ENCODE measurements around the gene TRIM40. TPM values are rescaled to one million over a fixed set of nuclear protein-coding genes. Genes with fewer than 3 reads are reported as not detected.

The TRIM40 gene
- total and polyA plus RNA-seq, 8 donors = not detected

Other genes with a start within 250 kb of the TRIM40 start
- gene HLA-A, start 193.6 kb upstream of the TRIM40 start, total RNA-seq = 100 to 1,000 TPM in 2 of 6 donors, 10 to 100 TPM in 4; 63.7 to 374 (median 79.2) TPM
- 100 to 1,000 TPM; 220 to 350 TPM for gene HLA-A, start 193.6 kb upstream of the TRIM40 start, polyA plus RNA-seq
- gene POLR1H, start 74.9 kb upstream of the TRIM40 start, total RNA-seq = 10 to 100 TPM; 12.5 to 19.3 (median 13.5) TPM
- gene POLR1H, start 74.9 kb upstream of the TRIM40 start, polyA plus RNA-seq = 10 to 100 TPM; 20.7 to 29.8 TPM
- 10 to 100 TPM; 17.9 to 35.6 (median 23.8) TPM for gene PPP1R11, start 68.9 kb upstream of the TRIM40 start, total RNA-seq
- 10 to 100 TPM; 20.8 to 36.9 TPM for gene PPP1R11, start 68.9 kb upstream of the TRIM40 start, polyA plus RNA-seq
- 1 to 10 TPM in 3 of 6 donors, under 1 TPM in 3; 0.18 to 1.3 (median 0.78) TPM for gene RNF39, start 60.4 kb upstream of the TRIM40 start, total RNA-seq
- under 1 TPM; 0.38 to 0.54 TPM for gene RNF39, start 60.4 kb upstream of the TRIM40 start, polyA plus RNA-seq
- gene TRIM31, start 23.1 kb upstream of the TRIM40 start, total RNA-seq = under 1 TPM in 5 of 6 donors, not detected in 1; 0.14 to 0.22 (median 0.16) TPM
- under 1 TPM; 0.15 to 0.19 TPM for gene TRIM31, start 23.1 kb upstream of the TRIM40 start, polyA plus RNA-seq
- gene TRIM10, start 25.1 kb downstream of the TRIM40 start, total RNA-seq = under 1 TPM in 1 of 6 donors, not detected in 5; 0.03 TPM
- gene TRIM10, start 25.1 kb downstream of the TRIM40 start, polyA plus RNA-seq = under 1 TPM in 1 of 2 donors, not detected in 1; 0.02 TPM
- under 1 TPM in 4 of 6 donors, not detected in 2; 0.12 to 0.35 (median 0.20) TPM for gene TRIM15, start 27.4 kb downstream of the TRIM40 start, total RNA-seq
- under 1 TPM in 1 of 2 donors, not detected in 1; 0.16 TPM for gene TRIM15, start 27.4 kb downstream of the TRIM40 start, polyA plus RNA-seq
- gene TRIM26, start 77.3 kb downstream of the TRIM40 start, total RNA-seq = 10 to 100 TPM; 12.1 to 25.3 (median 18.7) TPM
- 10 to 100 TPM; 24.6 to 25.8 TPM for gene TRIM26, start 77.3 kb downstream of the TRIM40 start, polyA plus RNA-seq
- gene TRIM39, start 190.8 kb downstream of the TRIM40 start, total RNA-seq = 1 to 10 TPM; 5.6 to 8.6 (median 6.6) TPM
- 10 to 100 TPM; 10.2 to 12.5 TPM for gene TRIM39, start 190.8 kb downstream of the TRIM40 start, polyA plus RNA-seq
- gene RPP21, start 209.0 kb downstream of the TRIM40 start, total RNA-seq = 10 to 100 TPM; 21.2 to 31.6 (median 25.8) TPM
- gene RPP21, start 209.0 kb downstream of the TRIM40 start, polyA plus RNA-seq = 10 to 100 TPM; 84.2 to 93.1 TPM

Data from pancreas (tissue), 8 donors.